ENCODE measurements around the gene GREB1.

The GREB1 gene

GRCh38 chr2:11669454-11670291 is 135.8 kb downstream of the GREB1 start, which contains the start of gene NTSR2:
TSS of gene NTSR2 (minus strand) at chr2:11670195. CDS start at chr2:11670129, 66 bp downstream.
- no peak for DNase-seq

GRCh38 chr2:11672407-11672806 is 138.6 kb downstream of the GREB1 start:
- DNase-seq, result no peak

GRCh38 chr2:11674983-11675382 is 141.1 kb downstream of the GREB1 start:
- no peak for DNase-seq

GRCh38 chr2:11675423-11676112 is 141.7 kb downstream of the GREB1 start:
- no peak for DNase-seq

GRCh38 chr2:11676640-11677039 is 142.8 kb downstream of the GREB1 start:
- DNase-seq, result no peak

- no peak for DNase-seq
These were observed 143.6 kb downstream of the GREB1 start for GRCh38 chr2:11677136-11678055.

GRCh38 chr2:11678306-11678960 is 144.6 kb downstream of the GREB1 start:
- no peak for DNase-seq

- DNase-seq, result no peak
These were observed 145.2 kb downstream of the GREB1 start for GRCh38 chr2:11679016-11679415.

GRCh38 chr2:11679486-11680181 is 145.8 kb downstream of the GREB1 start:
- DNase-seq, result no peak

GRCh38 chr2:11680182-11680900 is 146.5 kb downstream of the GREB1 start:
- no peak for DNase-seq

- no peak for DNase-seq
These were observed 147.3 kb downstream of the GREB1 start for GRCh38 chr2:11680901-11681721.

- no peak for DNase-seq
These were observed 148.1 kb downstream of the GREB1 start for GRCh38 chr2:11681722-11682589.

GRCh38 chr2:11682590-11682915 is 148.7 kb downstream of the GREB1 start:
- no peak for DNase-seq

- no peak for DNase-seq
These were observed 149.6 kb downstream of the GREB1 start for GRCh38 chr2:11683476-11683875.

- no peak for DNase-seq
These were observed 150.1 kb downstream of the GREB1 start for GRCh38 chr2:11683966-11684365.

- DNase-seq, result no peak
These were observed 151.1 kb downstream of the GREB1 start for GRCh38 chr2:11684894-11685460.

GRCh38 chr2:11685906-11686470 is 152.1 kb downstream of the GREB1 start:
- DNase-seq, result no peak

GRCh38 chr2:11687736-11688135 is 153.9 kb downstream of the GREB1 start:
- DNase-seq, result no peak

Measured in activated CD4-positive, alpha-beta T cell treated with anti-CD3 and anti-CD28 coated beads for 1 hour (primary cell).